LNCaP clone FGC (cell line): ENCODE measurements around the gene PLTP.

ENCODE experiments used
- DNase-seq: peaks from one replicate; pipeline ENCODE4 v3.0.0-alpha.2; 2011; ENCODE audit warnings: low read depth
- H3K4me3 ChIP-seq: 2 replicates; pipeline ENCODE4 v1.5.1; 2011; ENCODE audit warnings: mild to moderate bottlenecking, low read depth, low read length, control low read depth
- TF ChIP-seq, protein P1 (sequence below): IDR thresholded peaks from 2 replicates; pipeline ENCODE4 v1.5.1; 2012; ENCODE audit warnings: mild to moderate bottlenecking; ENCODE audit not compliant: control insufficient read depth, insufficient read depth; ENCODE audit errors: extremely low read depth

PLTP gene

DNA sequence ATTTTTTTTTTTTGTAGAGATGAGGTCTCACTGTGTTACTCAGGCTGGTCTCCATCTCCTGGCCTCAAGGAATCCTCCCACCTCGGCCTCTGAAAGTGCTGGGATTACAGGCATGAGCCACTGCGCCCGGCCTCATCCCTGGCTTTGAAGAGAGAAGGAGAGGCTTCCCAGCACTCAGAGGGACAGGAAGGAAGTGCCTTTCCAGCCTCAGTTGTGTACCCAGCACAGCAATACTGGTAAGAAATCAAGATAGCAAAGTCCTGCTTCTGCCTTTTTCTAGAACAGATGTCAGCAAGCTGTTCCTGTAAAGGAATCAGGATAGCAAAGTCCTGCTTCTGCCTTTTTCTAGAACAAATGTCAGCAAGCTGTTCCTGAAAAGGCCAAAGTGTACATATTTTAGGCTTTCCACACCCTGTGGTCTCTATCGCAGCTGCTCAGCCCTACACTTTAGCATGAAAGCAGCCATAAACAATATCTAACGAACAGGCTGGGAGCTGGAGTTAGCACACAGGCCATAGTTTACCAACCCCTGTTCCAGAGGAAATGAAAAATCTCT, 6.3 kb upstream of the PLTP start:
- DNase-seq: no peak
- no peak overlapping the region for H3K4me3 ChIP-seq
- TF ChIP-seq, protein P1, sequence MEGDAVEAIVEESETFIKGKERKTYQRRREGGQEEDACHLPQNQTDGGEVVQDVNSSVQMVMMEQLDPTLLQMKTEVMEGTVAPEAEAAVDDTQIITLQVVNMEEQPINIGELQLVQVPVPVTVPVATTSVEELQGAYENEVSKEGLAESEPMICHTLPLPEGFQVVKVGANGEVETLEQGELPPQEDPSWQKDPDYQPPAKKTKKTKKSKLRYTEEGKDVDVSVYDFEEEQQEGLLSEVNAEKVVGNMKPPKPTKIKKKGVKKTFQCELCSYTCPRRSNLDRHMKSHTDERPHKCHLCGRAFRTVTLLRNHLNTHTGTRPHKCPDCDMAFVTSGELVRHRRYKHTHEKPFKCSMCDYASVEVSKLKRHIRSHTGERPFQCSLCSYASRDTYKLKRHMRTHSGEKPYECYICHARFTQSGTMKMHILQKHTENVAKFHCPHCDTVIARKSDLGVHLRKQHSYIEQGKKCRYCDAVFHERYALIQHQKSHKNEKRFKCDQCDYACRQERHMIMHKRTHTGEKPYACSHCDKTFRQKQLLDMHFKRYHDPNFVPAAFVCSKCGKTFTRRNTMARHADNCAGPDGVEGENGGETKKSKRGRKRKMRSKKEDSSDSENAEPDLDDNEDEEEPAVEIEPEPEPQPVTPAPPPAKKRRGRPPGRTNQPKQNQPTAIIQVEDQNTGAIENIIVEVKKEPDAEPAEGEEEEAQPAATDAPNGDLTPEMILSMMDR: no peak

DNA sequence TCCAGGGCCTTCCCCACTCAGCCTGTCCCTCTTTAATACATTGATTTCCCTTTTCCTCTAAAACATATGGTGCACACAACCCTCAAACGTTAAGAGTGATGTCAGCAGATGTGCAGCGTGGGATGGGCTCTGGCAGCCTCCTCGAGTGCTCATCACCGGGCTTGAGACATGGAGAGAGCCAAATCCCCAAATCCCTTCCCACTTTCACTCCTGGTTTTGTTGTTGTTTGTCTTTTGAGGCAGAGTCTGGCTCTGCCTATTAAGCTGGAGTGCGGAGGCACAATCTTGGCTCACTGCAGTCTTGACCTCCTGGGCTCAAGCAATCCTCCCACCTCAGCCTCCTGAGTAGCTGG, 5.8 kb upstream of the PLTP start:
- no peak overlapping the region for H3K4me3 ChIP-seq
- DNase-seq: no peak
- TF ChIP-seq, protein P1: no peak

DNA sequence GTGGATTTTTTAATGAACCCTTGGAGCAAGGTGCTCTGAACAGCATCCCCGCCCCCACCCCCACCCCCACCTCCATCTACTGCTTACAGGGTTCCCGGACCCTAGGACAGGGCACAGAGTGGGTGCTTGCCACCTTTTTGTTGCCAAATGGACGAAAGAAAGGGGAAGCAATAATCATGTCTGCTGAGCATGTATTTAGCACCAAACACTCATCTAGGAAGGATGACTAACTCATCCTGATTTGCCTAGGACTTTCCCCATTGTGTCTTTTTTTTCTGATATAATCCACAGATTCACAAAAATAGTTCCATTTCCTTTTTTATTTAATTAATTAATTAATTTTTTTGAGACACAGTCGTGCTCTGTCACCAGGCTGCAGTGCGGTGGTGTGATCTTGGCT, 1.2 kb upstream of the PLTP start:
- DNase-seq: no peak
- no peak overlapping the region for H3K4me3 ChIP-seq
- TF ChIP-seq, protein P1: no peak

DNA sequence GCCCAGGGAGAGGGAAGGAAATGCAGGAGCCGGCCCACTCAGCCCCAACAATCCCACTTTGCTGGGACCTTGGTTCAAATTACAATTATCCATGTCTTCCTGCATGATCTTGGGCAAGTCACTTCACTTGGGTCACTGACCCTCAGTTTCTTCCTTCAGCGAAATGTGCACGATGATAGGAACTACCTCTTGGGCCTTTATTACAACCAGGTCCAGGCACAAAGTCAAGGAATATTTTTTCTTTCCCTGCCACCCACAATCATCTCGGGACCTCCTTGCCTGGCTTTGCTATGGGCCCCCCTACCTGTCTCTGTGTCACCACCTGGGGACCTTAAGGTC, 358 bp upstream of the PLTP start:
- DNase-seq: no peak
- no peak overlapping the region for H3K4me3 ChIP-seq
- TF ChIP-seq, protein P1: no peak

DNA sequence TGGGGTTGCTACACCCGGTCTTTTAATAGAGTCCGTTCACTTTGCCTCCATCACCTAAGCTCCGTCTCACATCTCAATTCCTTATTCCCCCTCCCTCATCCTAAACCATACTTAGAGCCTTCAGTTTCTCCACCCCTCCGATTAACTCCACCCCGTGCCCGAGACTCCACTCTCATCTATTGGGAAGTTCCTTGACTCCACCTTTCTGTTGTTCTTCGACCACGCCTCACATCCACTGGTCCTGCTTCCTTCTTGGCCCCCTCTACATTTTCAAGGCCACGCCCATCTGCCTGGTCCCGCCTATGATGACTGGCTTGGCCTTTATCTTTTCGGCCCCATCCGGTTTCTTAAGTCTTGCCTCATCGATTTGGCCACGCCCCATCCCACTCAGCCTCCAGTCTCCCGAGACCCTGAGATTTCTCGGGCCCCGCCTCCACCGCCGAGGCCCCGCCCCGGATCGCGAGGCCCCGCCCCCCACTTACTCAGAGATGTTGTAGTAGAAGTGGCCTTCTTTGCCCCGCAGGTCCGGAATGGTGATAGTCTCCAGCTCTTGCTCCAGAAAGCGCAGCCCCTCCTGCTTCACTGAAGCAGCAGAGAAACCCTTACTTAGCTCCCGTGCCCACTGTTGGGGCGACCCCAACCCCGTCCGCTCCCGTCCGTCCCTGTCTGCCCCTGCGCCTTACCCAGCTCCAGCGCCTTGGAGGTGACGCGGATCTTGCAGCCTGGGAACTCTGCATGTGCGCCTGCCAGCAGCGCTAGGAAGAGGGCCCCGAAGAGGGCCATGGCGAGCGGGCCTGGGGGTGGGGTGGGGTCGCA, 1.1 kb downstream of the PLTP start:
- H3K4me3 ChIP-seq: no peak overlapping the region
- TF ChIP-seq, protein P1: no peak
- no peak for DNase-seq

DNA sequence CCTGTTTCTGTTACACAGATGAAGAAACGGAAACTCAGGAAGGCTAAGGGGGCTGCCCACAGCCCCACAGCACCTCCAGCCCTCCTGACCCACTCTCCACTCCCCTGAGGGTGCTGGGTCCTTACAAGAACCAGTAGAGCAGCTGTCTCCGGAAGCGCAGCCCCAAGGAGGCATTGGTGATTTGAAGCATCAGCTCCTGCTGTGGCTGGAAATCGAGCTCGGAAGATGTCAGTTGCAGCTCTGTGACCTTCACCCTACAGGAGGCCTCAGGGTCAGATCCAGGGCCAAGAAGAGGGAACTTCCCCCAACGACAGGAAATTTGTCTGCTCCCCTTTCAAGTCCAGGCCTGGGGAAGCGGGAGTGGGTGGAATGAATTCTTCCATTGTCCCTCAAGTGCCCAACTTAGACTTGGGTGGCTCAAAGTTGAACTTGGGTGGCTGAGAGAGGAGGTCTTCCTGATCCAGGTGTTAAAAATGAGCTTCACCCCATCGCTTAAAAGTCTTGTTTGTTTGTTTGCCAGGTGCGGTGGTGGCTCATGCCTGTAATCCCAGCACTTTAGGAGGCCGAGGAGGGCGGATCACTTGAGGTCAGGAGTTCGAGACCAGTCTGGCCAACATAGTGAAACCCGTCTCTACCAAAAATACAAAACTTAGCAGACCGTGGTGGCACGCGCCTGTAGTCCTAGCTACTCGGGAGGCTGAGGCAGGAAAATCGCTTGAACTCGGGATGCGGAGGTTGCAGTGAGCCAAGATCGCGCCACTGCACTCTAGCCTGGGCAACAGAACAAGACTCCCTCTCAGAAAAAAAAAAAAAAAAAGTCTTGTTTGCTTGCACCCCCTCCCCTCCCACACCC, 1.9 kb downstream of the PLTP start:
- TF ChIP-seq, protein P1: no peak
- H3K4me3 ChIP-seq: no peak overlapping the region
- DNase-seq: no peak
